ENCODE data around the gene ADGRV1.
"Not testable (repeated sequence)": the region's sequence is repeated elsewhere in the genome, so short reads cannot be mapped to it uniquely, and the experiment has no call there.

ADGRV1 gene

DNA sequence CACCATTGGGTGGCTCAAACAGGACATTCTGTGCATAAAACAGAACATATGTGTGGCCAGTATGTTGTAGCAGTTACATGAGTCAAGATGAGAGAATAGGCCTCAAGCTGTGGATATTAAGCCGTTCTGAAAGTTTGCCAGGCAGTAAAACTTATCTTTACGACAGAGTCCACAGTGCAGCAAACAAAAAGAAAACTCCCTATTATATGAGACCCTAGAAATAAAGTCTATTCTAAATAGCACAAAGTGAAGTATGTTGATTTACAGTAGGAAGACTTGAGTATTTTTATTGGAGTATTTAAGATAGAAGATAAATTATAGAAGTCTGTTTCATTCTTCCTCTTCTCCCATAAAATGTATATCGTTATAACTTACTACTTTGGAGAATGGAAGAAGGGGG is 271.5 kb downstream of the ADGRV1 start:
- no peak for DNase-seq (ENCODE audit: low spot score)

DNA sequence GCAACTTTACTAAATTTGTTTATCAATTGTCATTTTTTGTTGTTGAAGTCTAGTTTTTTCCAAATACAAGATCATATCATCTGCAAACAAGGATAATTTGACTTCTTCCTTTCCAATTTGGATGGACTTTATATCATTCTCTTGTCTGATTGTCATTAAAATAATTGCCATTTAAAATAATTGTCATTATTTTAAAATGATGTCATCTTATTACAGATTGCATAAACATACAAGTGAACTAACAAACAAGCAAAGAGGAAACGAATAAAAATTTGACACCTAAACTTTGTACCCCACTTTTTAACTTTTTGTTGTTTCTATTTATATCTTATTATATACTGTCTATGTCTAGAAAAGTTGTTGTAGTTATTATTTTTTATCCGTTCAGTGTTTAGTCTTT is 275.2 kb downstream of the ADGRV1 start:
- no peak for DNase-seq (ENCODE audit: low spot score)

DNA sequence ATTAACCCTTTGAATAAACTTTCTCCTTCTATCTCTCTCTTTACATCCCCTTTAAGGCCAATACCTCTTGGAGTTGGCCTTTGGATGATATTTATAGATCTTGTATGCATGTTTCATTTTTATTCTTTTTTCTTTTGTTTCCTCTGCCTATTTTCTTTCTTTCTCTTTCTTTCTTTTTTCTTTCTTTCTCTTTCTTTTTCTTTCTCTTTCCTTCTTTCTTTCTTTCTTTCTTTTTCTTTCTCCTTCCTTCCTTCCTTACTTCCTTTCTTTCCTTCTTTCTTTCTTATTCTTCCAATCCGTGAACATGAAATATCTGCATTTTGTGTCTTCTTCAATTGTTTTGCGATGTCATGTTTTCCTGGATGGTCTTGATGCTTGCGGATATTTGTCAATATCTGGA is 276.1 kb downstream of the ADGRV1 start:
- DNase-seq (ENCODE audit: low spot score) = no peak

DNA sequence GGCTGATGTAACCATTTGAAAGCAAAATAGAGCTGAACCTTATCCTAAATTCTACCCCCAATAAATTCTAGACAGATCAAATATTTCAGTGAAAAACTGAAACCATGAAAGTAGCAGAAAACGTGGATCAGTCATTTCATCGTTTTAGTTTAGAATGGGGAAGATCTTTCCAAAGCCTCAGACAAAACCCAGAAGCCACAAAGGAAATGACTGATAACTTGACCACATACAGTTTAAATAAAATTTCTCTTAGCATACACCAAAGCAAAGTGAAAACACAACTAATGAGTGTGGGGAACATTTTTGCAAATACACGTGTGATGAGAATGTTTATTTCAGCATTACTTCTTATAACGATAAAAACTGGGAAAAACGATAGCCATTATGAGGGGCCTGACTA is 284.8 kb downstream of the ADGRV1 start:
- no peak for DNase-seq (ENCODE audit: low spot score)

DNA sequence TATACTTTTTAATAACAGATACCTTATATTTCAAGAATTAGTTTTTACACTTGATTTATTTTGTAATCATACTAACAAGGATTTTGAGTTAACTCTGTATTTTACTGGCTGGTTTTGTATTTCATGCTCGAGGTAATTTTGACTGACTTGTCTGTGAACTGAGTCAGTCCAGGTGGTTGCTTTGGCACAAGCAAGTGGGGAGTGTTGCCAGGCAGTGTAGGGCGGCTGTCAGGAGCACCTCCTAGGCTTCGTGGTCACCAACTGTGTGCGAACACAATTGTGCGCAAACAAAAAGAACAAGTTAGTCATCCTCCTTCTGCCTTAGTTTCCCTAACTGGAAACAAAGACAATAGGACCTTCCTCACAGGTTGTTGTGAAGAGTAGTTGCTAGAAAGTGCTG is 286.3 kb downstream of the ADGRV1 start:
- DNase-seq (ENCODE audit: low spot score) = no peak

DNA sequence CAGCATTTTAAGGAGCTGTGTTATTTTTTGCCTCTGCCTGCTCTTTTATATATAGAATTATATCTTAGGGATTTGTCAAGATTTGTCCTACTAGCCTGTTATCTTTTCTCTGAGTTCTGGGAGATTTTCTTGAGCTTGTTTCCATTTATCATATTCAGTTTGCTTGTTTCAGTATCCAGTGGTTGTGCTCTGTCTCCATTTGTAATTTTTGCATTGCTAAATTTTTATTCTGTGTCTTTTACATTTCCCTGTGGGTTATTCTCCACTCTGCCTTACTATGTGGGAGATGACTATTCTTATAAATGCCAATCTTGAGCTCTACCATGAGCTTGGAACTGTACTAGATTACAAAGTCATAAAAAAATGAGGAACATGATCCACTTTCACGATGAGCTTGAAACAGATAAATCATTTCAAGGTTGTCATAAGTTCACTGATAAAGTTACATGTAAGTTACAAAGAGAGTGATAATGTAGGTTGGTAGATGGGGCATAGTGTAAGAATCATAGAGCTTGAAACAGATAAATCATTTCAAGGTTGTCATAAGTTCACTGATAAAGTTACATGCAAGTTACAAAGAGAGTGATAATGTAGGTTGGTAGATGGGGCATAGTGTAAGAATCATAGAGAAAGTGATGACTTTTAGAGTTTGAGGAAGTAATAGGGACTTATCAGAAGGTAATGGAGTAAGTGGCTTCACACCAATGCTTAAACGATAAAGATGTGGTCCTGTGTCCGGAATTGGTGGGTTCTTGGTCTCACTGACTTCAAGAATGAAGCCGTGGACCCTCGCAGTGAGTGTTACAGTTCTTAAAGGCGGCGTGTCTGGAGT is 287.3 kb downstream of the ADGRV1 start:
- DNase-seq (ENCODE audit: low spot score) = no peak

DNA sequence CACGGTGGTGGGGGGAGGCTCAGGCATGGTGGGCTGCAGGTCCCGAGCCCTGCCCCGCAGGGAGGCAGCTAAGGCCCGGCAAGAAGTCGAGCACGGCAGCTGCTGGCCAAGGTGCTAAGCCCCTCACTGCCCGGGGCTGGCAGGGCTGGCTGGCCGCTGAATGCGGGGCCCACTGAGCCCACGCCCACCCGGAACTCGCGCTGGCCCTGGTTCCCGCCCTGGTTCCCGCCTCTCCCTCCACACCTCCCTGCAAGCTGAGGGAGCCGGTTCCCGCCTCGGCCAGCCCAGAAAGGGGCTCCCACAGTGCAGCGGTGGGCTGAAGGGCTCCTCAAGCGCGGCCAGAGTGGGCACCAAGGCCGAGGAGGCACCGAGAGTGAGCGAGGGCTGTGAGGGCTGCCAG is 289.0 kb downstream of the ADGRV1 start:
- DNase-seq (ENCODE audit: low spot score) = not testable (repeated sequence)

DNA sequence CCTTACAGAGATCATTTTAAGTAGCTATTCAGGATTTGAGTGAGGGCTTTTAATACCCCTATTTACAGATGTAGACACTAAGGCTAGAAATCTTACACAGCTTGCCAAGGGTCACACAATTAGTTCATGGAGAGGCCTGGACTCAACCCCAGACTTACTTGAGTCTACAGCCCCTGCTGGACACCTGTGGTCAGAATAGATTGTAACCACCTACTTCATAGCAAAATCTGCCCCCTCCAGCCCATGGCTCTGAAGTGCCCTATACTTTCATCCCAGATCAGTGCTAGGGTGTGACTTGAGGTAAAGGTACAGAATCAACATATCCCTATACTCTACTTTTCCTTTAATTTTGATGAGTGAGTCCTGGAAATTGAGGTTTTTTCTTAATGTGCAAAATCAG is 291.3 kb downstream of the ADGRV1 start:
- DNase-seq (ENCODE audit: low spot score) = no peak

DNA sequence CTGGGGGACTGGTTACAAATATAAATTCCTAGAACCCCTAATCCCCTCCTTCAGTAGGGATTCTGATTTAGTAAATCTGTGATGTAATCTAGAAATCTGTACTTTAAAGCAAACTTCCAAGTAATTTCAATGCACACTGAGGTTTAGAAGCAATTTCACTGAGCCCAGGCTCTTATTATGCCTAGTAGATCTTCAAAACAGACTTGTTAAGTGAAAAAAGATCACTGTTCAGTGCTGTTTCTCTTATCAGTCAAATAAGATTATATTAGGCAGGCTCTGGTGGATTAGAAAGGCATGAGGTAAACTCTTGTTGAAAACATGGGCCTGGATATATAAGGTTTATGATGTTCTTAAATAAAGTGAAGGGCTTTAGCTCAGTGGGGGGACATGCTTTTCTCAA is 293.9 kb downstream of the ADGRV1 start:
- DNase-seq (ENCODE audit: low spot score) = no peak

DNA sequence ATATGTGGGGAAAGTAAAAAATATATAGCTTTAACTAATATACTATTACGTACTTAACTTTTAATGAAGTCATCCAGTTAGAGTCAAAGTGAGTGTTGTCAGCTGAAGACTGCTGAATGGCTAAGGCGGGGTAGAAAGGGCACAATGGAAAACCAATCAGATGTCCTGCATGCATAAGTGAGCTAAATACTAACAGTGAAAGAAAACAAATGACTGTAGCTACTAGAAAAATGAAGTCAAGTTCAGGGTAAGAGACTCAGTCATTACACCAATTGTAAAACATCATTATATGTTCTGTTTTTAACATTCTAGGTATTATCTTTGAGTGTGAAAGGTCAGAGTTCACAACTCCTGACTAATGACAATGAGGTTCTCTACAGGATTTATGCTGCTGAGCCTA is 295.2 kb downstream of the ADGRV1 start:
- DNase-seq (ENCODE audit: low spot score) = no peak

DNA sequence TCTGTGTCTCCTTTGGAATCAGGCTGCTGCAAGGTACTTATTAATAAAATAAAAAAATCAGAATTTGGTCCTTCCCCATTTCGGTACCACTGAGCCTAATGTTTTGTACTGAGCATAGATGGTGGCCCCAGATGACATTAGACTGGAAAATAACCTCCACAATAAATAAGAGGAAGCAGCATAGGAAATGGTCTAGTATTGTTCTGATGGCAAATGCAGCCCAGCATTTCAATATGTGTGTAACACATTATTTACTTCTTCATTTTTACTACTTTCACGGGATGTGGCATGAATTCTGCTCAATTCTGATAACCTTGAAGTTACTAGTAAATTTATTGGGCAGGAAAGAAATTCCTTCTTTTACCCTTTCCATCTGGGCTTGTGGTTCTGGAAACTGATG is 295.6 kb downstream of the ADGRV1 start:
- DNase-seq (ENCODE audit: low spot score) = no peak

DNA sequence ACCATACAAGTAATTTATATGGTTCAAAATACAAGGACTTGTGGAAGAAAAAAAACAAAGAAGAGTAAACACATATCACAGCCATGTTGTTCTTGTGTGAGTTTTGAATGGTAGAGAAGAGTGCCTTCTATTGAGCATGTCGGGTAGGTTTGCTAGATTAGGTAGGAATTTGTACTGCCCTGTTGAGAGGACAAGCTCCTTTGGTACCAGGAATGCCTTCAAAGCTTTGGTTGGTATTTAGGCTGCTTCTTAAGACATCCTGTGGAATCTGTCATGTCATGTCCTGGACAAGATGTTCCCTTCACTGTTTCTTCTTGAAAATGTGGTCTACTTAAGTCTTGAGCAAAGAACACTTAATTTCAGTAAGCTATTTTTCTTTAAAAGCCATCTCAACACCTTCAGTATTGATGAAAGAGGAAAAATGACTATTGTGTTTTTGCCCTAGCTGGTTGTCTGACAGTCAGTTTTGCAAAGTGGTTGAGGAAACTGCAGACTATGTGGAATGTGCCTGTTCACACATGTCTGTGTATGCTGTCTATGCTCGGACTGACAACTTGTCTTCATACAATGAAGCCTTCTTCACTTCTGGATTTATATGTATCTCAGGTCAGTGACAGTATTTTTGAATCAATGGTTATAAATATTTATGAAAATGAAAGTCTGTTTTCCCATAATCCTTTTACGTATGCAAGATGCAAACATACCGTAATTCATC is 296.9 kb downstream of the ADGRV1 start:
- DNase-seq (ENCODE audit: low spot score) = no peak

DNA sequence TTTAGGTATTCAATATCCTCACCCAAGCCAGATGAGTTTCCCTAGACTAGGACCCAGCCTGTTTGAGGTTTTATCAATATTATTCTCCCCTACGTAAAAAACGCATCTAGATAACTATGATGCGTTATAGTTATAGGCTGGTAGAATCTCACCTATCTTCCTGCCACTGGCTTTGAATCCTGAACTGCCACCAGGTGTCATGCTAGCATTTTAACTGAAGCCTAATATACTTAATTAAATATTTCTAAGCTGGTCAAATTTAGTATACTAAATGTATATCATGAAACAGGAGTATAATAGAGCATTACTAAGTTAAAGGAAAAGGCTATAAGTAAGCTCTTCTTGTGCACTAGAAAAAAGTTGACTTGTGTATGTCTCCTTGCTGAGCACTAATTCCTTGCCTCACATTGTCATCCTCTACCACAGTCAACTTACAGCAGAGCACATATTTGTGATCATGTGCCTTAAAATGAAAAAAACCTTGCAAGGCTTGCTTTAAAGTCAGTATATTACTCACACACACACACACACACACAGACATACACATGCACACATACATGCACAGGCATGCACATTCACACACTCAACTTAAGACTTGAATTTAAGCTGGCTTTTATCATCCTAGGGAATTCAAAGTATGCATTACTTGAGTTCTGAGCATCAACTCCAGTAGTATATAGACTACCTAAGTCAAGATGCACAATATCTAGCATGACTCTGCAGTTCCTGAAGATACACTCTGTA is 303.4 kb downstream of the ADGRV1 start:
- DNase-seq (ENCODE audit: low spot score) = no peak

DNA sequence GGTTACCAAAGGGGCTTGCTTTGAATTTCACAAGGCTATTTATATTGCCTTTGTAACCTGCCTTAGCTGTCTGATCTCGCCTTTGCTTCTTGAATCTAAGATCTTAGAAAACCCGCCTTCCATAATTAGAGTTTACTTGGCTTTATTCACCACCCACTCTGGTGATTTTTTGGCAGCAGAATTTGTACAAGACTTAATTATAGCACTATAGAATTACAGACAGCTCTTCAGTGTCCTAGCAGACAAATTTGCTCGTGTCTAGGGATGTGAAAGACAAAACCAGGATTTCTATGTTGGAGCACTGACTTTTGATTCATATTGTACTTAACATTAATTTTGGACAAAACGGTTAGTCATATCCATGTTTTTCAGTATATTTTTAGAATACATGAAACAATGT is 306.6 kb downstream of the ADGRV1 start:
- no peak for DNase-seq (ENCODE audit: low spot score)

DNA sequence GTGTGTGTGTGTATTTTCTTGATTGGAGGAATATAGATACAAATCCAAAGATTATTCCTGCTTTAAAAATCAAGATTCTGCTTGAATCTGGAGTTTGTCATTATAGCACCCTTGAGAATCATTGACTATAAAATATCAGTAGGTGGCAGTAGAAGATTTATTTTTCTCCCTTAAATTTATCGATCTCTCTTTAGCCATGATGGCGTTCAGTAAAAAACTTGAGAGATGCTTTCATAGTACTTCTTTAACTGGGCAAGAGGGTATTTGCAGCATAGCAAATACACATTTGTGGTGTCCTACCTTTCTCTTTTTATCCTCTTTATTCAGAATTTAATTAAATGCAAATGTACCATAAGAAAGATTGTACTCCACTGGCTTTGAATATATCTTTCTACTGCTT is 307.7 kb downstream of the ADGRV1 start:
- peak; percentile 51 for DNase-seq (ENCODE audit: low spot score)

DNA sequence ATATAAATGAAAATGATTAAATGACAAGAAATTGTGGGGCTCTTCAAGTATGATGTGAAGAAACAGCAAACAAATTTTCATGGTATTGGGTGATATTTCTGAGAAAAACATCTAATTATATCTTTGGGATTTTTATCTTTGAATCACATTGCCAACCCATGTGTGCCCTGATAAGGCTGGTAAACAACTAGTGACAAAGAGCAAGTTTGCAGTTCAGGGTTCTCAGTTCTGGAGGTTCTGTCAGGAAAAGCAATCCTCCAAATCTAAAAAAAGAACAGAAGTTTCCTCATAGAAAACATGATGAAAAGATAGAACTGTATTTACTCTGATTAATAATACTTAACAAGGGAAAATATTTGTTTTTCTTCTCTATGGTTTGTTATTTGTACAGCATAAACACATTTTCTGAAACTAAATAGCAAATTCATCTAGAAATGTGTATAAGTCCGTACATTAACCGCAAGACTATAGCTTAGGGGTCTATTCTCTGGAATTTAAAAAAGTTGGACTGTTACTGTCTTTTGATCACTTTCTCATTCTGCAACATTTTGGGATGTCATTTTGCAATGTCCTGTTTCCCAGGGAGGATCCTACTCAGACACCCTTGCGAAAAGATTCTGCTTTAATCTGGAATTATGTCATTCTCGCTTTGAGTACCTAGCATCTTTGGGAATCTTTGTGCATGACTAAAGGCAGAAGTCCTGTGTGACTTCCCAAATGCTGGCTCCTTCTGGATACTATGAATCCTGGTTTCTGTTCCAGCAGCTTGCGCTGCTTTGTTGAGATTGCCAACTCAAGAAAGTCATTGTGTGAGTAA is 308.5 kb downstream of the ADGRV1 start:
- DNase-seq (ENCODE audit: low spot score) = peak; percentile 24

DNA sequence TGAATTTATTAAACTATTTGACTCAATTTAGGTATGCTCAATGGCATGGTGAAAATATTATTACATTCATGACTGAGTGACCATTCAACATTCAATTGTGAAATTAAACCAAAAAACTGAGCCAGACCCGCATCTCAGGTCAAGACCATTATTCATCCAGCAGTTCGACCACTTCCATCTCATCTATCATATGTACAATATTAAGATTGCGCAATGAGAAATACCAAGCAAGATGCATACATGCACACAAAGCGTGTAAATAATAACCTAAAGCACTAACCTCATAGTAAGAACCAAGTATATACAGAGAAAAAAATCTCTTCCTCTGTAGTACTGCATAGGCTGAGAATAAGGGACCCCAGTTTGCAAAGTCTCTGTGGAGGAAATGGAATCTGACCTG is 310.2 kb downstream of the ADGRV1 start:
- no peak for DNase-seq (ENCODE audit: low spot score)

DNA sequence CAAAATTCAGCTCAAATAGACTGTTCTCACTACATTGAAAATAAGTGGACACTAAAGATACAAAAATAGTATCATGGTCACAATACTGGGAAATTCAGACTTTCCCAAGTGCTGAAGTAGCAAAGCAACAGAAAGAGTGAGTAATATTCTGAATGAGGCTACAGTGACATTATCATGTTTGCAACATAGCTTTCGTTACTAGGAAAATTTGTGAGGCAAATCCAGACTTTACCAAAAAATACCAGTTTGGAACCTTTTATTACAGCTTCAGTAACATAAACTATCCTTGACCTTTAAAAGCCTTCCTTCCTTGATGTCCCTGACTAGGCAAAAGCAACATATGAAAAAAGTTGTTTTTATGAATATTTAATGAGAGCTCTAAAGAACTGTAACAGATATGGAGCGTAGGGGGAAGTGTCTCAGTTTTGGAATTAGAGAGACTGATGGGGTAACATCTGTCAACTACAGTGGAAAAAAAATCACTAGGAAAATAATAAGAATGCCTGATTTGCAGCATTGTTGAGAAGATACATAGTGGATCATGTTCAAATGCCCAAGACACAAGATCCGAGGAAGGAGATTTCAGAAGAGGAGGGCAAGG is 312.9 kb downstream of the ADGRV1 start:
- DNase-seq (ENCODE audit: low spot score) = no peak

DNA sequence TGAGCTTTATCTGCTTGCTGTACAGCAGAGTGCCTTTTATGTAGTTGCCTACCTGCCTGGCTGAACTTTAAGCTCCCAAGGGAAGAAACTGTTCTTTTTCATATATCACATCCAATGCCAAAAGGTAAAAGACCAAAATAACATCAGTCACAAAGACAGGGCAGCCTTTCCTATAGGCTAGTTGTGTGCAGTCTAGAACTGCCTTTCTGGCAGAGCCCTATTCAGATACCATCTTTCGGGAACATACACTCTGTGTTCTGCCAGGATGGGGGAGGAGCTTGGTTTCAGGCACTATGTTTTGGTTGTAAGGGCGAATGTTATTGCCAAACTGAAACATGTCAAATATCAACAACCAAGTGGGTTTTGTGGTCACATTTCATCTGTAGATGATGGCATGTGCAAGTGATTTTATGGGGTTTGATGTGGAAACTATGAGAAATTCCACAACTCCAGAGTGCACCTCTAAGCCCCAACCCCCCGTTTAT is 314.5 kb downstream of the ADGRV1 start:
- DNase-seq (ENCODE audit: low spot score) = no peak

DNA sequence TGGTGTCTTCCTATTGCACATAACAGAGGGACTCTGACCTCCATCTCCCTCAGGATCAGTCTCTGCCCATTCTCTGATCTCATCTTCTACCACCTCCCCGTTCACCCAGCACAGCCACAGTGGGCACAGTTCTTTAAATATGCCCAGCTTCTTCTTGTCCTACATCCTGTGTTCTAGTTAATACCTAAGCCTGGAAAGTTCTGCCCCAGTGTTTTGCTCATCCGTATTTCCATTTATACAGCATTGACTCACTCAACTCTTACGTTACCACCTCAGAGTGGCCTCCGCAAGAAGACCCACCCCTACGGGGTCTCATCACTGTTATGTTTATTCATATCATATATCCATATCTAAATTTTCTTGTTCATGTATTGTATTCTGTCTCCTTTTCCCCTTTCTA is 315.5 kb downstream of the ADGRV1 start:
- no peak for DNase-seq (ENCODE audit: low spot score)

DNA sequence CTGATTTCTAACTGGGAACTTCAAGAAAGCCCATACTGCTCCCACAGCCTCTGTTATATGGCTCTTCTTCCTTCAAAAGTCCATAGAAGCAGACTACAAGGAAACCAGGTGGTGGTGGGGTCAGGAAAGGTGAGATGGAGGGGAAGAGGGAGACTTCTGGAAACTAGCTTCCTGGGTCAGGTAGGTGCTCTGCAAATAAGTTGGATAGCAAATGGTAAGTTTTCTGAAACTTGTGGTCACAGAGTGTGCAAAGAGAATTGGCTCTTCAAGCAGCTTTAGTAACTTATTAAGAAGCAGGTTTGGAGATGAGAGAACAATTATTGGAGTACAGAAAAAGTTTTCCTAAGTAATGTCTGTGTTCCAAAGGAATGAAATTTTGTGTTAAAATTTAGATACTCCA is 316.9 kb downstream of the ADGRV1 start:
- DNase-seq (ENCODE audit: low spot score) = no peak

DNA sequence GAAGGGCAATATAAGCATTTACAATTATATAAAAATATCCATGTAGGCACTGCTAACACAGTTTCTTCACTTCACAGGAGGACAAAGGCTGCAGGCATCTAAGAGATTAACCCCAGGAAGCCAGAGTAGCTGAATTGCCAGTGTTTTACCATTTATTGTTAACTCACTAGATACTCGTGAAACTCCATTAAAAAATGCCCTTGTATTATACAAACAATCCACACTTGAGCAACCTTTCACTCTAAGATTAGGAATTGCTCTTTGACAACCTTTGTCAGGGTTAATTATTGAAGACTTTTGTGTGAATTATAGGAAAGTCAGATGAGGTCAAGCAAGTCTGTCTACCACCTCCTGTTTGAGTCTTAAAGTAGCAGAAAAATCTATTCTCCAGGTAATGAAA is 317.8 kb downstream of the ADGRV1 start:
- no peak for DNase-seq (ENCODE audit: low spot score)
